MG63 (cell line): ENCODE measurements around the gene KRT40. TPM values are rescaled to one million over a fixed set of nuclear protein-coding genes. Genes with fewer than 3 reads are reported as not detected.

Experiments used
- DNase-seq: peaks from one replicate; pipeline ENCODE4 v3.0.0-alpha.2; 2020
- H3K27me3 ChIP-seq: fragments of 250-450 bp; sonication (Bioruptor Pico); 2 replicates; pipeline ENCODE4 v1.5.1; 2020; ENCODE audit warnings: mild to moderate bottlenecking, moderate library complexity
- H3K36me3 ChIP-seq: fragments of 250-450 bp; sonication (Bioruptor Pico); 2 replicates; pipeline ENCODE4 v1.5.1; 2020; ENCODE audit warnings: mild to moderate bottlenecking, moderate library complexity
- H3K4me3 ChIP-seq: fragments of 250-450 bp; sonication (Bioruptor Pico); 2 replicates; pipeline ENCODE4 v1.5.1; 2020; ENCODE audit warnings: mild to moderate bottlenecking, moderate library complexity
- H3K9me3 ChIP-seq: fragments of 250-450 bp; sonication (Bioruptor Pico); 2 replicates; pipeline ENCODE4 v1.5.1; 2020; ENCODE audit warnings: mild to moderate bottlenecking, moderate library complexity
- total RNA-seq: library from RNA; depleted of rRNA; stranded (reverse); fragments of >200 nt; shearing (Covaris generic); gene quantifications from 2 replicates; pipeline ENCODE4 v1.2.3, GENCODE V29; 2014; ENCODE audit warnings: low replicate concordance; rRNA removed

Gene KRT40
- not detected in 2 replicates for total RNA-seq

GRCh38 chr17:40984226-40984625, at the start of gene KRT40:
KRT40 (minus strand) TSS chr17:40984326; CDS start chr17:40984273, 53 bp downstream.
- no peak for DNase-seq
- H3K36me3 ChIP-seq: no peaks in the 10 kb centered on the region
- no peaks in the 10 kb centered on the region for H3K9me3 ChIP-seq
- no peaks in the 10 kb centered on the region for H3K27me3 ChIP-seq
- no peak within 1 kb of the TSS for H3K4me3 ChIP-seq

GRCh38 chr17:41029633-41030245, 45.6 kb upstream of the KRT40 start, which contains the start of gene KRTAP1-4:
KRTAP1-4 (minus strand) TSS chr17:41030195; CDS start chr17:41030078, 117 bp downstream.
- H3K9me3 ChIP-seq: no peaks in the 10 kb centered on the region
- no peaks in the 10 kb centered on the region for H3K27me3 ChIP-seq
- no peaks in the 10 kb centered on the region for H3K36me3 ChIP-seq
- no peak within 1 kb of the TSS for H3K4me3 ChIP-seq
- no peak for DNase-seq

GRCh38 chr17:41026715-41027471, 42.8 kb upstream of the KRT40 start, which contains the start of gene KRTAP1-5:
KRTAP1-5 (minus strand) TSS chr17:41027208; CDS start chr17:41027155, 53 bp downstream.
- H3K27me3 ChIP-seq: no peaks in the 10 kb centered on the region
- no peaks in the 10 kb centered on the region for H3K36me3 ChIP-seq
- H3K4me3 ChIP-seq: 0 out of 2 replicates have a peak within 1 kb of the TSS, but pooled peaks have one; percentile 0
- H3K9me3 ChIP-seq: peaks cover 3% of the 10 kb centered on the region; the same call in 1 of the 2 replicates
- DNase-seq: peak; percentile 99

GRCh38 chr17:41024697-41025096, 40.6 kb upstream of the KRT40 start:
- Histone ChIP-seq H3K4me3 (no peak overlapping the region), H3K27me3 (no peaks in the 10 kb centered on the region), H3K9me3 (peaks cover 3% of the 10 kb centered on the region; the same call in 1 of the 2 replicates), H3K36me3 (no peaks in the 10 kb centered on the region)
- no peak for DNase-seq

GRCh38 chr17:41020336-41020735, 36.2 kb upstream of the KRT40 start:
- DNase-seq: no peak
- peaks cover 3% of the 10 kb centered on the region; the same call in 1 of the 2 replicates for H3K9me3 ChIP-seq
- no peaks in the 10 kb centered on the region for H3K36me3 ChIP-seq
- H3K4me3 ChIP-seq: no peak overlapping the region
- H3K27me3 ChIP-seq: no peaks in the 10 kb centered on the region

GRCh38 chr17:41019415-41019814, 35.3 kb upstream of the KRT40 start:
- H3K27me3 ChIP-seq: no peaks in the 10 kb centered on the region
- H3K4me3 ChIP-seq: no peak overlapping the region
- H3K9me3 ChIP-seq: peaks cover 3% of the 10 kb centered on the region
- H3K36me3 ChIP-seq: no peaks in the 10 kb centered on the region
- DNase-seq: no peak

- no peaks in the 10 kb centered on the region for H3K36me3 ChIP-seq
- H3K4me3 ChIP-seq: no peak overlapping the region
- DNase-seq: no peak
- H3K27me3 ChIP-seq: no peaks in the 10 kb centered on the region
- peaks cover 3% of the 10 kb centered on the region for H3K9me3 ChIP-seq
These were observed 34.4 kb upstream of the KRT40 start for GRCh38 chr17:41018541-41018940.

GRCh38 chr17:41016578-41017215, 32.6 kb upstream of the KRT40 start:
- Histone ChIP-seq H3K27me3 (no peaks in the 10 kb centered on the region), H3K36me3 (no peaks in the 10 kb centered on the region), H3K4me3 (no peak overlapping the region), H3K9me3 (no peaks in the 10 kb centered on the region; the same call in 1 of the 2 replicates)
- DNase-seq: no peak

GRCh38 chr17:41015454-41015853, 31.3 kb upstream of the KRT40 start:
- H3K9me3 ChIP-seq: no peaks in the 10 kb centered on the region; the same call in 1 of the 2 replicates
- DNase-seq: no peak
- no peak overlapping the region for H3K4me3 ChIP-seq
- H3K27me3 ChIP-seq: no peaks in the 10 kb centered on the region
- no peaks in the 10 kb centered on the region for H3K36me3 ChIP-seq

- DNase-seq: peak; percentile 47
- Histone ChIP-seq H3K27me3 (no peaks in the 10 kb centered on the region), H3K4me3 (no peak overlapping the region)
These were observed 29.5 kb upstream of the KRT40 start for GRCh38 chr17:41013606-41014005.

GRCh38 chr17:41013181-41013580, 29.1 kb upstream of the KRT40 start:
- no peak for DNase-seq
- H3K9me3 ChIP-seq: no peaks in the 10 kb centered on the region; the same call in 1 of the 2 replicates
- no peaks in the 10 kb centered on the region for H3K36me3 ChIP-seq
- H3K27me3 ChIP-seq: no peaks in the 10 kb centered on the region
- H3K4me3 ChIP-seq: no peak overlapping the region

More at GRCh38 chr17:41013606-41014005, 29.5 kb upstream of the KRT40 start:
- H3K36me3 ChIP-seq: no peaks in the 10 kb centered on the region
- H3K9me3 ChIP-seq: no peaks in the 10 kb centered on the region; the same call in 1 of the 2 replicates

- DNase-seq: no peak
- Histone ChIP-seq H3K9me3 (no peaks in the 10 kb centered on the region; the same call in 1 of the 2 replicates), H3K36me3 (no peaks in the 10 kb centered on the region), H3K4me3 (no peak overlapping the region), H3K27me3 (no peaks in the 10 kb centered on the region)
These were observed 28.4 kb upstream of the KRT40 start for GRCh38 chr17:41012326-41013120.

- Histone ChIP-seq H3K36me3 (no peaks in the 10 kb centered on the region), H3K4me3 (no peak overlapping the region), H3K9me3 (no peaks in the 10 kb centered on the region; the same call in 1 of the 2 replicates), H3K27me3 (no peaks in the 10 kb centered on the region)
- DNase-seq: no peak
These were observed 26.3 kb upstream of the KRT40 start for GRCh38 chr17:41010441-41010840.

- Histone ChIP-seq H3K27me3 (no peaks in the 10 kb centered on the region), H3K4me3 (no peak overlapping the region), H3K36me3 (no peaks in the 10 kb centered on the region), H3K9me3 (no peaks in the 10 kb centered on the region; the same call in 1 of the 2 replicates)
- no peak for DNase-seq
These were observed 25.8 kb upstream of the KRT40 start for GRCh38 chr17:41009936-41010335.

GRCh38 chr17:41009301-41009760, 25.2 kb upstream of the KRT40 start:
- no peaks in the 10 kb centered on the region for H3K9me3 ChIP-seq
- no peaks in the 10 kb centered on the region for H3K36me3 ChIP-seq
- DNase-seq: no peak
- H3K27me3 ChIP-seq: no peaks in the 10 kb centered on the region
- H3K4me3 ChIP-seq: no peak overlapping the region

- no peak for DNase-seq
- Histone ChIP-seq H3K36me3 (no peaks in the 10 kb centered on the region), H3K9me3 (no peaks in the 10 kb centered on the region), H3K4me3 (no peak within 1 kb of the TSS), H3K27me3 (no peaks in the 10 kb centered on the region)
These were observed 24.7 kb upstream of the KRT40 start, which contains the start of gene KRTAP3-1 for GRCh38 chr17:41008811-41009210. KRTAP3-1 (minus strand) TSS chr17:41009128; CDS start chr17:41009074, 54 bp downstream.
